ENCODE measurements around the gene IL1RAPL2.
A peak's percentile ranks its signal among the peaks of the same experiment; 100 is the strongest.

Gene IL1RAPL2

GRCh38 chrX:105636667-105637066, 1070.7 kb downstream of the IL1RAPL2 start:
- no peak for TF ChIP-seq CTCF (conservative IDR thresholded peaks at IDR 0.05; ENCODE audit: low read depth, low read length)
- peak; percentile 9 for DNase-seq (ENCODE audit: low read depth)

GRCh38 chrX:105645667-105646357, 1079.8 kb downstream of the IL1RAPL2 start:
- peak; percentile 15 for DNase-seq (ENCODE audit: low read depth)
- no peak overlapping the region for H3K4me3 ChIP-seq (ENCODE audit: low read depth, low read length)
- TF ChIP-seq CTCF (conservative IDR thresholded peaks at IDR 0.05; ENCODE audit: low read depth, low read length), result no peak

More at GRCh38 chrX:105636667-105637066, 1070.7 kb downstream of the IL1RAPL2 start:
- H3K4me3 ChIP-seq (ENCODE audit: low read depth, low read length), result no peak overlapping the region

- TF ChIP-seq CTCF (conservative IDR thresholded peaks at IDR 0.05; ENCODE audit: low read depth, low read length), result no peak
These were observed 1080.8 kb downstream of the IL1RAPL2 start for GRCh38 chrX:105646592-105647372.

GRCh38 chrX:105647749-105648148, 1081.8 kb downstream of the IL1RAPL2 start:
- H3K4me3 ChIP-seq (ENCODE audit: low read depth, low read length), result no peak overlapping the region
- TF ChIP-seq CTCF (conservative IDR thresholded peaks at IDR 0.05; ENCODE audit: low read depth, low read length), result no peak
- DNase-seq (ENCODE audit: low read depth), result no peak

More at GRCh38 chrX:105646592-105647372, 1080.8 kb downstream of the IL1RAPL2 start:
- H3K4me3 ChIP-seq (ENCODE audit: low read depth, low read length), result no peak overlapping the region
- no peak for DNase-seq (ENCODE audit: low read depth)

- H3K4me3 ChIP-seq (ENCODE audit: low read depth, low read length), result no peak overlapping the region
- no peak for TF ChIP-seq CTCF (conservative IDR thresholded peaks at IDR 0.05; ENCODE audit: low read depth, low read length)
- no peak for DNase-seq (ENCODE audit: low read depth)
These were observed 1082.7 kb downstream of the IL1RAPL2 start for GRCh38 chrX:105648732-105649131.

- no peak for DNase-seq (ENCODE audit: low read depth)
- TF ChIP-seq CTCF (conservative IDR thresholded peaks at IDR 0.05; ENCODE audit: low read depth, low read length), result no peak
- no peak overlapping the region for H3K4me3 ChIP-seq (ENCODE audit: low read depth, low read length)
These were observed 1084.6 kb downstream of the IL1RAPL2 start for GRCh38 chrX:105650577-105650976.

Data from choroid plexus epithelial cell (primary cell).